Stimulated activated naive B cell treated with anti-CD40 and anti-IgM and Interleukin-4, amounts not matched to agents 10 μg/mL and 1 μg/mL and 100 μg/mL, for 72 hours (primary cell): ENCODE data around the gene APRT.

Source experiments
- ATAC-seq, 2 donors: fragments of 150-1000 bp; cut with Tn5 transposase; replicated peaks; 2 replicates each; pipeline ENCODE4 v1.10.0; 2021; ENCODE audit warnings: moderate library complexity in 1 of 2
- DNase-seq: peaks from one replicate; pipeline ENCODE4 v3.0.0; 2021
- H3K27ac Mint-ChIP-seq: one replicate; pipeline ENCODE4 v1.8.0; 2022; ENCODE audit warnings: mild to moderate bottlenecking, mixed read lengths
- H3K27me3 Mint-ChIP-seq, 2 donors: one replicate each; pipeline ENCODE4 v1.8.0; 2022; ENCODE audit warnings: mixed read lengths in 2 of 2
- H3K36me3 Mint-ChIP-seq, 2 donors: one replicate each; pipeline ENCODE4 v1.8.0; 2022; ENCODE audit warnings: mixed read lengths in 2 of 2, mild to moderate bottlenecking in 1 of 2
- H3K4me1 Mint-ChIP-seq, 2 donors: one replicate each; pipeline ENCODE4 v1.8.0; 2022; ENCODE audit warnings: mixed read lengths in 2 of 2, mild to moderate bottlenecking in 1 of 2
- H3K4me3 Mint-ChIP-seq, 2 donors: one replicate each; pipeline ENCODE4 v1.8.0; 2022; ENCODE audit warnings: mild to moderate bottlenecking in 2 of 2, mixed read lengths in 2 of 2, moderate library complexity in 1 of 2
- H3K9me3 Mint-ChIP-seq, 2 donors: one replicate each; pipeline ENCODE4 v1.8.0; 2022; ENCODE audit warnings: mixed read lengths in 2 of 2, mild to moderate bottlenecking in 1 of 2

APRT gene, protein sequence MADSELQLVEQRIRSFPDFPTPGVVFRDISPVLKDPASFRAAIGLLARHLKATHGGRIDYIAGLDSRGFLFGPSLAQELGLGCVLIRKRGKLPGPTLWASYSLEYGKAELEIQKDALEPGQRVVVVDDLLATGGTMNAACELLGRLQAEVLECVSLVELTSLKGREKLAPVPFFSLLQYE

DNA sequence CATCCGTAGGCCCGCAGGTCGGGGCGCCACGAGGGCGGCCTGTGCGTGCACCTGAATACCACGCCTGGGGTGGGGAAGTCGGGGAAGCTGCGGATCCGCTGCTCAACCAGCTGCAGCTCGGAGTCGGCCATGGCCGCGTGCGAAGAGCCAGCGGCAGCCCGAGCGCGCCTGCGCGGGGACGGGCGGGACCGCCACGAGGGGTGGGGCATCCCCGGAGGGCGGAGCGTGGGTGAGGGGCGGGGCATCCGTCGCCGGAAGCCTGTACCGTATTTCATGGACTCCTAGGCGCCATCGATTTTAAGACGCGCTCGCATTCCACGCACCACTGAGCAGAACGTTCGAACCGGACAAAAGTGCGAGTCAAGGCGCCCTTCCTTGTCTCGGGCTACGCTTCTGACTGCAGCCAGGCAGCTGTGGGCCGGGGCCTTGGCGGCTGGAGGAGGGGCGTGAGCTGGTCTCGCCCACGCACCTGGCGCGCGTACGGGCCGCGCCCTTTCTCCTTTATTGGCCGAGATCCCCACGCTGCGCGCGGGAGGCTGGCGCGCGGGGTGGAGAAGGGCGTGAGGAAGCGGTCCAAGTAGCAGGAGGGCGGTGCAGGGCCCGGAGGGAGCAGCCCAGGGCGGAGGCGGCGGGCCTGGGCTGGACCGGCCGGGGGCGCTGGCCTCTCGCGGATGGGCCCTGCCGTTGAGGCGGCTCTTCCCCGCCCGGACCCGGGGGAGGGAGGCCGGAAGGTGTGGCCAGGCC lies at the start of gene APRT:
APRT (minus strand) TSS at position 160 of the 744 bp plus-strand sequence; CDS start at position 131, 29 bp downstream.
- H3K27me3 Mint-ChIP-seq = no peaks in the 10 kb centered on the region
- peaks cover 13 to 55% of the 10 kb centered on the region in 2 donors for H3K4me1 Mint-ChIP-seq
- ATAC-seq = peak; percentile 74 to 83
- peak within 1 kb of the TSS; percentile 99 for H3K27ac Mint-ChIP-seq
- peak; percentile 97 for DNase-seq
- peak within 1 kb of the TSS; percentile 94 to 95 for H3K4me3 Mint-ChIP-seq
- H3K9me3 Mint-ChIP-seq = no peaks in the 10 kb centered on the region
- peaks cover 29 to 34% of the 10 kb centered on the region in 2 donors for H3K36me3 Mint-ChIP-seq

DNA sequence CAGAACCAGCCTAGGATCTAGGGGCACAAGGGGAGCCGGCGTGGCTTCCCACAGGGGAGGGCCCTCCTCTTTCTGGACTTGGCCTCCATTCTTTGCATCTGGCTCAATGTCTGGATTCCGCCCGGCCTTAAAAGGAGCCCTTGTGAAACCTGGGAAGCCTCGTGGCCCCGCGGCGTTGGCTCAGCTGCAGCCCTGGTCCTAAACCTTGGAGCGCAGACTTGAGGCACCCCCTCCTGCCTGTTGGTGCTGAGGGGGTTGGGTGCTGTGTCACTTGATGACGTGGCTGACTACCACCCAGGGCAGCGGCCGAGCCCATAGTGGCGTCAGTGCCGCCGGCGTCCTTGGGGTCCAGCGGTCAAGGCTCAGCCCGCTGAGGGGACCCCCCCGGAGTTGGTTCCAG lies 49.6 kb upstream of the APRT start:
- no peaks in the 10 kb centered on the region for H3K9me3 Mint-ChIP-seq

DNA sequence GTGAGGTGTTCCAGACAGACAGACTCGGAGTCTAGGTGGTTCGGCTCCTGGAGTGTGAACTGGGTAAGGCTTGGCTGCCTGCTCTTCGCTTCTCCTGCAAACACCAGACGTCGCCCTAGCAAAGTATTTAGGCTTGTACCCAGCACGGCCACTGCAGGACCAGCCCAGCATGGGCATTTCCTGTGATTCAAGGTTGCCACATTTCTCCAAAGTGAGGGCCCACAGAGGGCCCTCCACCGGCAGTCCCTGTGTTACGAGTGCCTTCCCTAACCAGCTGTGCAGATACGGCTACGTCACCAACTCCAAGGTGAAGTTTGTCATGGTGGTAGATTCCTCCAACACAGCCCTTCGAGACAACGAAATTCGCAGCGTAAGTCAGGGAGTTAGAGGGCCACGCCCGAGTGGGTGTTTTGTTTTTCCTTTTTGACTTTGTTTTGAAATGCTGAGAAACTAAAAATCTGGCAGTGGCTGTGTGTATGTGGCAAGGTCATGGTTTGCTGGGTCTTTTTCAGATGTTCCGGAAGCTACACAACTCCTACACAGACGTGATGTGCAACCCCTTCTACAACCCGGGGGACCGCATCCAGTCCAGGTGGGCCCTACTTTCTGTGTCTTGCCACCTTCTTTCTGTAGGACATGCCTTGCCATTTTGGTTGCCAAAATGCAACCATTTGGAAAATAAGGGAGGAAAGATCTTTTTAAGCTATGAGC lies 47.8 kb upstream of the APRT start:
- H3K27me3 Mint-ChIP-seq = no peaks in the 10 kb centered on the region
- H3K36me3 Mint-ChIP-seq = peaks cover 9 to 20% of the 10 kb centered on the region in 2 donors
- ATAC-seq = no peak
- no peak overlapping the region for H3K4me3 Mint-ChIP-seq
- H3K27ac Mint-ChIP-seq = no peak overlapping the region
- no peak for DNase-seq
- H3K9me3 Mint-ChIP-seq = no peaks in the 10 kb centered on the region
- peaks cover 24 to 32% of the 10 kb centered on the region in 2 donors for H3K4me1 Mint-ChIP-seq

More for the DNA sequence above, 49.6 kb upstream of the APRT start:
- peaks cover 7 to 20% of the 10 kb centered on the region in 2 donors for H3K36me3 Mint-ChIP-seq
- H3K27ac Mint-ChIP-seq = no peak overlapping the region
- no peak overlapping the region for H3K4me3 Mint-ChIP-seq
- DNase-seq (no peak), ATAC-seq (no peak)
- no peaks in the 10 kb centered on the region for H3K27me3 Mint-ChIP-seq
- peaks cover 9 to 14% of the 10 kb centered on the region in 2 donors for H3K4me1 Mint-ChIP-seq

DNA sequence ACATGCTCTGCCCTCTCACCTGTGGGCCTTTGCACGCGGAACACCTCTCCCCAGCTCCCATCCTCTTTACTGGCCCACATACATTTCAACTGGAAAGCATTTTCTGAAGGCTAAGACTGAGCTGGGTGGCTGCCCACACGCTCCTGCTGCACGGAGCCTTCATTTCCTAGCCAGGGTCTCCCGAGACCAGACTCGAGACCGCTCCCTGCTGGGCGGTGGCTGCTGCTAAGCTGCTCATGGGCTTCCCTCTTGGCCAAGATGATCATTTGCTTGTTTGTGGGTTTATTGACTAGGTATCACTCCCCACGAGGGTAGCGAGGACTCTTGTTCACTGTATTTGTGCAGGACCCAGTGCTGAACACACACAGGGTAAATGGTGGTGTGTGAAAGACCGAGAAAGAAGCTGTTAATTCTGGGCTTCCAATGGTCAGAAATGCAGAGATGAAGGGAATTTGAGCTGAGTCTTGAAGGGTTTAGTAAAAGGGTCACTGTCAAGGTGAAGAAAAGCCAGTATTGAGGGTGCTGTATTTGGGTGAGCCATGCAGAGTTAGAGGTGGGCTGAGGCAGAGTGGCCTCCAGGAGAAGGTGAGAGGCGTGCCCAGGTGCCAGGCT lies 46.1 kb upstream of the APRT start:
- H3K4me1 Mint-ChIP-seq = peaks cover 27 to 39% of the 10 kb centered on the region in 2 donors
- peaks cover 9 to 20% of the 10 kb centered on the region in 2 donors for H3K36me3 Mint-ChIP-seq
- peak; percentile 67 to 72 for ATAC-seq
- H3K9me3 Mint-ChIP-seq = no peaks in the 10 kb centered on the region
- peak; percentile 60 for DNase-seq
- H3K4me3 Mint-ChIP-seq = peak overlapping the region; percentile 91 to 93
- peak overlapping the region; percentile 89 for H3K27ac Mint-ChIP-seq
- no peaks in the 10 kb centered on the region for H3K27me3 Mint-ChIP-seq

DNA sequence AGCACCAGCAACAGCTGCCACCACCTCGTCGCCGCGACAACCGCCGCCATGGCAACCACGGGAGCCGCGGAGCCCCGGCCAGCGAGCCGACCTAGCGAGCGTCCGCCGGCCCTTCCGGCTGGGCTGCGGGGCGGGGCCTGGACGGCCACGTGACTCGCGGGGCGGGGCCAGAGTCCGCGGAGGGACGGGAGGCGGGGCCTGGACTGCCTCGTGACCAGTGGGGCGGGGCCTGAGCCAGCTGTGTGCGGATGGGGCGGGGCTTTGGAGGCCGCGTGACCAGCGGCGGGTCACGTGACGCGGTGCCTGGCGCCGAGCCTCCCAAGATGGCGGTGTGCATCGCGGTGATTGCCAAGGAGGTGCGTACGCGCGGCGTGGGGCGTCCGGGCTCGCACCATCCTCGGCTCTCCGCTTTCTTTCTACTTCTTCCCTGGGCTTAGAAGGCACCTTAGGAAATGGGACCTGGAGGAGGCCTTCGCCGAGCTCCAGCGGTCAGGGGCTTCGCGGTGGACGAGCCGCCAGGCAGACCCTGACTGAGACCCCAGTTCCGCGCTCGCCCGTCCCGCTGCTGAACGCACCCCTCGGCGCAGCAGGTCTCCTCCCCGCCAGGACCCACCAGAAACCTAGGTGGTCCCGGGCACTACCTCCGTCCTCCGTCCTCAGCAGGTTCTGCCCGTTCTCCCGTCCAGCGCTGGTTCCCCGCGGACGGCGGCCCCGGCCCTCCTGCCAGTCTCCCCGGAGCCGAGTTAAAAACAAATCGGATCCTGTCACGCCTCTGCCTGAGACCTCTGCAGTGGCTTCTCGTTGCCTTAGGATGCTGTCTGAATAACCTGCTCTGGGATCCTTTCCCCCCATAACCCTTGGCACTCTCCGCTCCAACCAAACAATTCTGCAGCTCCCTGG lies 45.4 kb upstream of the APRT start, which contains the start of the genes GALNS and TRAPPC2L:
GALNS (minus strand) TSS at position 120 of the 900 bp plus-strand sequence; CDS start at position 50, 70 bp downstream.
TRAPPC2L (plus strand) TSS at position 300 of the 900 bp plus-strand sequence; CDS start at position 324, 24 bp downstream.
- ATAC-seq (peak; percentile 78 to 84), DNase-seq (peak; percentile 96)
- no peaks in the 10 kb centered on the region for H3K9me3 Mint-ChIP-seq
- peaks cover 10 to 26% of the 10 kb centered on the region in 2 donors for H3K36me3 Mint-ChIP-seq
- peaks cover 28 to 43% of the 10 kb centered on the region in 2 donors for H3K4me1 Mint-ChIP-seq
- H3K27me3 Mint-ChIP-seq = no peaks in the 10 kb centered on the region
- H3K27ac Mint-ChIP-seq = peak within 1 kb of the TSS; percentile 89
- peak within 1 kb of the TSS; percentile 91 to 93 for H3K4me3 Mint-ChIP-seq

DNA sequence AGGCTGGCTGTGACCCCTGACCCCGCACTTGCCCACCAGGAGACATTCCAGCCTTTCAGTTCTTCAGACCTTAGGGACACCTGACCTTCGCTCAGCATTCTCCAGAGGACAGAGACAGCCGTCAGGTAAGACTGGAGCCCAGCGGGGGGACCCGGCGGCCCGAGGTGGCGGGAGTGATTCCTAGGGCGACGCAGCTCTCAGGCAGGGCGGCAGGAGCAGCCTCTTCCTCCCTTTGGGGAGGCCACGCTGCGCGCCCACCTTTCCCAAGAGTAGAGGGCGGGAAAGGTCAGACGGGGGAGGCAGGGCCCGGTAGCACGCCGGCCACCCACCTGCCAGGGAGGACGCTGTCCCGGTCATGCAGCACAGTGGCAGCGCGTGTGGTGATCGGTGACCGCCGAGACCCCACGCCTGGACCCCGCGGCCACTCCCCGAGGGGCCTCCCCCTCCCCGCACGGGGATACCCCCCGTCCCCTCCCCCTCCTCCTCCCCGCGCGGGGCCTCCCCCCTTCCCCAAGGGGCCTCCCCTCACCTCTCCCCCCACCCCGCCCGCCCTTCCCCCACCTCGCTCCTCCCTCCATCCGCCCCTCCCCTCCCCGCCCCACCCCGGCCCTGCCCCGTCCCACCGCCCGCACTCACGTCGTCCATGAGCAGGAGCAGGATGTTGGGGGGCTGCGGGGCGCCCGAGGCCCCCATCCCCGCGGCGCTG lies 44.5 kb upstream of the APRT start:
- no peaks in the 10 kb centered on the region for H3K27me3 Mint-ChIP-seq
- peaks cover 12 to 32% of the 10 kb centered on the region in 2 donors for H3K36me3 Mint-ChIP-seq
- H3K9me3 Mint-ChIP-seq = no peaks in the 10 kb centered on the region
- peak; percentile 35 to 53 for ATAC-seq
- DNase-seq = peak; percentile 17
- peak overlapping the region; percentile 91 to 93 for H3K4me3 Mint-ChIP-seq
- H3K27ac Mint-ChIP-seq = peak overlapping the region; percentile 89
- H3K4me1 Mint-ChIP-seq = peaks cover 29 to 51% of the 10 kb centered on the region in 2 donors

DNA sequence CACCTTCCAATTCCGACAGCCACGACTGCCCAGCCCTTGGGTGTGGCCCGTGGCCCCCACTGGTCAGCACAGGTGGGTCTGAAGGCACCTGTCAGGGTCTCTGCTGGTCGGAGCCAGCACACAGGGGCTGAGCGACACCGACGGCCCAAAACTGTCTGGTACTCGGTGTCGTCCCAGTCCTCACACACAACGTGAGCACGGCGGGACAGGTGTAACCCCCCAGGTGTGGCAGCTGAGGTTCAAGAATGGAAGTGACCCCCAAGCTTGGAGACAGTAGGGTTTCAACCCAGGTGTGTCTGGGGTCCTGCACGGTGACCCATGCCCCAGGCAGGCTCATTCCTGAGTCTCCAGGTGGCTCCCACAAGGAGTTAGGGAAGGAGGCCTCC lies 44.0 kb upstream of the APRT start:
- peaks cover 14 to 28% of the 10 kb centered on the region in 2 donors for H3K36me3 Mint-ChIP-seq
- H3K4me3 Mint-ChIP-seq = peak overlapping the region; percentile 79 to 86
- H3K27me3 Mint-ChIP-seq = no peaks in the 10 kb centered on the region
- H3K9me3 Mint-ChIP-seq = no peaks in the 10 kb centered on the region
- ATAC-seq (no peak), DNase-seq (no peak)
- peaks cover 29 to 54% of the 10 kb centered on the region in 2 donors for H3K4me1 Mint-ChIP-seq
- H3K27ac Mint-ChIP-seq = peak overlapping the region; percentile 65

DNA sequence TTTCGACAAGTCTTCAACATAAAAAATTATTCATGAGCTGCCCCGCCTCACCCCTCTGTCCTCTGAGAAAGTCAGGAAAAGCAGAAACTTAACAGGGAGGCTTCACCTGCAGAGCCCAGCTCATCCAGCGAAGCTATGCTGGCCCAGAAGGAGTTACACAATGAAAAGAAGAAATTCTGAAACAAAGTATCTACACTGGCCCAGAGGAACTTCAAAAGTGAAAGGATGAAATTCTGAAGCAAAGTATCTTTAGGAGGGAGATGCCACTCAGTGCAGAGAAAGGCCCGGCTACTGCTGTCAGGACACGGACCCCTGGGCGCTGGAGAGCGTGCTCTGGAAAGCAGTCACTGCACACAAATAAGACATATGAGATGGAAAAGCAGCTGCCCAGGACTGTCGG lies 43.4 kb upstream of the APRT start:
- no peaks in the 10 kb centered on the region for H3K27me3 Mint-ChIP-seq
- peaks cover 29 to 54% of the 10 kb centered on the region in 2 donors for H3K4me1 Mint-ChIP-seq
- peaks cover 14 to 27% of the 10 kb centered on the region in 2 donors for H3K36me3 Mint-ChIP-seq
- no peak for DNase-seq
- peak overlapping the region; percentile 85 for H3K27ac Mint-ChIP-seq
- peak overlapping the region; percentile 69 to 77 for H3K4me3 Mint-ChIP-seq
- no peaks in the 10 kb centered on the region for H3K9me3 Mint-ChIP-seq
- no peak for ATAC-seq

DNA sequence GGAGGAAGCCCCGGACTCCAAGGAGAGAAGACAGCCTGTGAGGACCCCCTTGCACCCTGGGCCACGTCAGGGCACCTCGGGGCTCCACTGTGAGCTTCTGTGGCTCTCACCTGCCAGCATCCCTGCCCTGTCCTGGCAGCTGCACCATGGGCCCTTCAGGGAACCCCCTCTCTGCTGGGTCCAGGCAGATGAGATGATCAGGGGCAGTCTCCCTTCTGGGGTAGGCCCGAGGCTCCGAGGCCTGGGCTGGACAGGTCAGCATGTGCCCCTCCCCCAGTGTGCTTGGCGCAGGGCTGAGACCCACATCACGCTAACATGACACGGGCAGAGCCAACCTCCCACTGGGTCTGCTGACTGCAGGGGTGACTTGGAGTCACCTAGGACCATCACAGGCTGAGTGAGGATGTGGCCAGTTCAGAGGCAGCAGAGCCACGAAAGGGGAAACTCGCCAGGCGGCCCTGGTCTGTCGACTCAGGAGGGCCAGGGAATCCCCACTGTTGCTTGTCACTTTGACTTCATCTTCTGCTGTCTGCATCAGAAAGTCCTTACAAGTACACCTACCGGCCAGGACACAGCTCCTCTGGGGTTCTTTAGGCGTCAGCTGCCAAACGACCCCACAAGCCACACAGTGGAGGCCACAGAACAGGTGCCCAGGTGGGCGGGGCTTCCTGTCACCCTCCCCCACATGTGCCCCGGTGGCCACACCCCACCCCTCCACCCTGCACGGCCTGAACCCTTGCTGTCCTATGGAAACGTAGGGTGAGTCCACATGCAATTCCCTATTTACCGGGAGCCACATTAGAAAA lies 42.8 kb upstream of the APRT start:
- H3K36me3 Mint-ChIP-seq = peaks cover 14 to 29% of the 10 kb centered on the region in 2 donors
- H3K4me3 Mint-ChIP-seq = peak overlapping the region; percentile 62 to 69
- peak overlapping the region; percentile 88 for H3K27ac Mint-ChIP-seq
- H3K4me1 Mint-ChIP-seq = peaks cover 29 to 54% of the 10 kb centered on the region in 2 donors
- DNase-seq = peak; percentile 63
- no peaks in the 10 kb centered on the region for H3K27me3 Mint-ChIP-seq
- H3K9me3 Mint-ChIP-seq = no peaks in the 10 kb centered on the region
- ATAC-seq = peak; percentile 52 to 66

DNA sequence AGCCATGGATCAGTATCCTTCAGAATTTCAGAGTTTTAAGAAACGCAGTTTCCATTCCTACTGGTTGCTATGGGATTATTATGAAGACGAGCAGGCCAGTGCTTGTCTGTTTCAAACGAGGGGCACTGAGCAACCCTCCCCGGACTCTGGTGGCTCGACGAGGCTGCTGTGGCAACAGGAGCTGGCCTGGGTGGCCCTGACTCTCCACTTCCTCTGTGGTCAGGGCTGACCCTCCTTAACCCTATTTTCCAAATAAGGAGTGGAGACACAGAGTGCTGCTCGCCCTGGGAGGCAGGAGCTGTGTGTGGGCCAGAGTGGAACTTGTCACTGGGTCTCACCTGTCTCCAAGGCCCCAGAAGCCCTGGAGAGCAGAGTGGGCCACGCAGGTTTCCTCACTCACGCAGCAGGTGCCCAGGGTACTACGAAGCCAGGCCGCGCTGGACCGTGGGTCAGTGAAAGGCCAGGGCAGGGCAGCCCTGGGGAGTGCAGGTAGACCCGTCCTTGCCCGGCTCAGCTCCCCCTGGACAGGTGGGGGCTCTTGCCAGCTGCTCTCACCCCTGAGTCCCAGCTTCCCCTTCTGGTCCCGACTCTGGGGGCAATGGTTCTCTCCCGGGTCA lies 41.7 kb upstream of the APRT start:
- no peak for DNase-seq
- Mint-ChIP-seq H3K36me3 (peaks cover 12 to 25% of the 10 kb centered on the region in 2 donors), H3K9me3 (no peaks in the 10 kb centered on the region), H3K27me3 (no peaks in the 10 kb centered on the region), H3K27ac (no peak overlapping the region), H3K4me3 (no peak overlapping the region), H3K4me1 (peaks cover 28 to 51% of the 10 kb centered on the region in 2 donors)
- ATAC-seq = no peak

DNA sequence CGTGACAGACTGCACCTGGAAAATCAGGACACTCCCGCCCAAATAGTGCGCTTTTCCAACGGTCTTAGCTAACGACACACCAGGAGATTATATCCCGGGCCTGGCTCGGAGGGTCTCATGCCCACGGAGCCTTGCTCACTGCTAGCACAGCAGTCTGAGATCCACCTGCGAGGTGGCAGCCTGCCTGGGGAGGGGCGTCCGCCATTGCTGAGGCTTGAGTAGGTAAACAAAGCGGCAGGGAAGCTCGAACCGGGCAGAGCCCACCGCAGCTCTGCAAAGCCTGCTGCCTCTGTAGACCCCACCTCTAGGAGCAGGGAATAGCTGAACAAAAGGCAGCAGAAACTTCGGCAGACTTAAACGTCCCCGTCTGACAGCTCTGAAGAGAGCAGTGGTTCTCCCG lies 39.9 kb upstream of the APRT start:
- Mint-ChIP-seq H3K4me3 (no peak overlapping the region), H3K9me3 (no peaks in the 10 kb centered on the region), H3K4me1 (peaks cover 20 to 40% of the 10 kb centered on the region in 2 donors), H3K27me3 (no peaks in the 10 kb centered on the region), H3K36me3 (peaks cover 14 to 25% of the 10 kb centered on the region in 2 donors), H3K27ac (no peak overlapping the region)
- ATAC-seq (no peak), DNase-seq (no peak)
